Lower lobe of right lung (tissue), 2 donors: ENCODE results near the gene SGMS1. TPM values are rescaled to one million over a fixed set of nuclear protein-coding genes. Genes with fewer than 3 reads are reported as not detected.
A peak's percentile ranks its signal among the peaks of the same experiment; 100 is the strongest.

ENCODE experiments used
- ATAC-seq, 2 donors: fragments of 200-7000 bp; cut with Tn5 transposase; one replicate each; pipeline ENCODE4 v1.9.1; 2020 to 2022; ENCODE audit warnings: mild to moderate bottlenecking in 2 of 2, moderate library complexity in 2 of 2
- DNase-seq: peaks from one replicate; pipeline ENCODE4 v3.0.0-alpha.2; 2020
- H3K27ac ChIP-seq: fragments of 200-600 bp; one replicate; pipeline ENCODE4 v1.8.0; 2022
- H3K27me3 ChIP-seq: fragments of 200-600 bp; one replicate; pipeline ENCODE4 v1.8.0; 2022; ENCODE audit warnings: low read depth
- H3K36me3 ChIP-seq: fragments of 200-600 bp; one replicate; pipeline ENCODE4 v1.8.0; 2022; ENCODE audit warnings: mild to moderate bottlenecking
- H3K4me1 ChIP-seq: fragments of 200-600 bp; one replicate; pipeline ENCODE4 v1.8.0; 2022
- H3K4me3 ChIP-seq: fragments of 200-600 bp; one replicate; pipeline ENCODE4 v1.8.0; 2022; ENCODE audit warnings: mild to moderate bottlenecking
- H3K9me3 ChIP-seq: fragments of 200-600 bp; one replicate; pipeline ENCODE4 v1.8.0; 2022
- CTCF ChIP-seq: fragments of 200-600 bp; IDR thresholded peaks from one replicate; pipeline ENCODE4 v1.8.0; 2022; ENCODE audit warnings: antibody characterized with exemption, mild to moderate bottlenecking
- intact Hi-C: fragments of 100-400 bp; cut with DNase I; formaldehyde crosslinking; loops from one replicate; pipeline ENCODE4 v1.11.0; 2022
- total RNA-seq: library from RNA; stranded (reverse); fragmentation: NEBNext Ultra II Directional; extraction: Animal tissue kit (Norgen Biotek cat#: 25700); gene quantifications from one replicate; pipeline ENCODE4 v1.2.1, GENCODE V29; 2021
- donor health status: DM: no; HTN: yes; CAD: no; lungs with severe emphysema.

SGMS1 gene
- total RNA-seq, 1 donor from 2014 or later, result 72.3 TPM

- Histone ChIP-seq H3K4me1 (no peaks in the 10 kb centered on the region), H3K4me3 (no peak overlapping the region), H3K27ac (no peak overlapping the region), H3K27me3 (no peaks in the 10 kb centered on the region), H3K9me3 (no peaks in the 10 kb centered on the region), H3K36me3 (peaks cover 15% of the 10 kb centered on the region)
- DNase-seq (no peak), ATAC-seq (no peak)
- intact Hi-C loops, result no loop called here
- no peak for TF ChIP-seq CTCF
Measured at GRCh38 chr10:50590935-50591334, 32.8 kb downstream of the SGMS1 start.

GRCh38 chr10:50586740-50587088 is 37.0 kb downstream of the SGMS1 start:
- H3K27ac ChIP-seq, result no peak overlapping the region
- no peak overlapping the region for H3K4me3 ChIP-seq
- no peaks in the 10 kb centered on the region for H3K27me3 ChIP-seq
- ATAC-seq (no peak), DNase-seq (no peak)
- H3K4me1 ChIP-seq, result no peaks in the 10 kb centered on the region
- intact Hi-C loops, result no loop called here
- H3K36me3 ChIP-seq, result peaks cover 15% of the 10 kb centered on the region
- no peak for TF ChIP-seq CTCF
- H3K9me3 ChIP-seq, result no peaks in the 10 kb centered on the region

GRCh38 chr10:50585921-50586739 is 37.6 kb downstream of the SGMS1 start:
- Histone ChIP-seq H3K4me3 (no peak overlapping the region), H3K27ac (no peak overlapping the region), H3K4me1 (no peaks in the 10 kb centered on the region), H3K36me3 (peaks cover 15% of the 10 kb centered on the region), H3K9me3 (no peaks in the 10 kb centered on the region), H3K27me3 (no peaks in the 10 kb centered on the region)
- no peak for TF ChIP-seq CTCF
- DNase-seq (no peak), ATAC-seq (peak in 1 of 2 donors; percentile 42)
- intact Hi-C loops, result no loop called here

- ATAC-seq, result no peak
- no peak for TF ChIP-seq CTCF
- intact Hi-C loops, result no loop called here
Measured at GRCh38 chr10:50582766-50583762, 40.7 kb downstream of the SGMS1 start.

GRCh38 chr10:50582046-50582445 is 41.7 kb downstream of the SGMS1 start:
- intact Hi-C loops, result no loop called here
- no peaks in the 10 kb centered on the region for H3K36me3 ChIP-seq
- H3K9me3 ChIP-seq, result no peaks in the 10 kb centered on the region
- no peak overlapping the region for H3K4me3 ChIP-seq
- ATAC-seq (no peak), DNase-seq (no peak)
- H3K27ac ChIP-seq, result no peak overlapping the region
- peaks cover 14% of the 10 kb centered on the region for H3K4me1 ChIP-seq
- no peaks in the 10 kb centered on the region for H3K27me3 ChIP-seq
- TF ChIP-seq CTCF, result no peak

More at GRCh38 chr10:50582766-50583762, 40.7 kb downstream of the SGMS1 start:
- Histone ChIP-seq H3K36me3 (no peaks in the 10 kb centered on the region), H3K4me3 (no peak overlapping the region), H3K27me3 (no peaks in the 10 kb centered on the region), H3K9me3 (no peaks in the 10 kb centered on the region), H3K4me1 (peaks cover 4% of the 10 kb centered on the region), H3K27ac (no peak overlapping the region)
- DNase-seq, result no peak
